T-helper 17 cell (primary cell): Measurements from ENCODE around the gene IGHMBP2. TPM values are rescaled to one million over a fixed set of nuclear protein-coding genes. Genes with fewer than 3 reads are reported as not detected.

Experiments
- ATAC-seq: fragments of 150-1000 bp; cut with Tn5 transposase; 2 replicates; pipeline ENCODE4 v1.10.0; 2021; ENCODE audit warnings: mild to moderate bottlenecking, moderate library complexity
- DNase-seq, 3 donors: peaks; one replicate each; pipeline versions ENCODE4 v3.0.0 to v3.0.0-alpha.2; 2020 to 2021
- H3K9me3 ChIP-seq: one replicate; pipeline ENCODE4 v1.7.0; 2013; ENCODE audit warnings: low read length, mild to moderate bottlenecking; ENCODE audit not compliant: control insufficient read depth, poor library complexity, severe bottlenecking
- H3K27ac Mint-ChIP-seq: one replicate; pipeline ENCODE4 v1.8.0; 2022; ENCODE audit warnings: mild to moderate bottlenecking, moderate library complexity, mixed read lengths
- H3K27me3 Mint-ChIP-seq: one replicate; pipeline ENCODE4 v1.8.0; 2022; ENCODE audit warnings: mixed read lengths
- H3K36me3 Mint-ChIP-seq: one replicate; pipeline ENCODE4 v1.8.0; 2022; ENCODE audit warnings: low read depth, mixed read lengths
- H3K4me1 Mint-ChIP-seq: one replicate; pipeline ENCODE4 v1.8.0; 2022; ENCODE audit warnings: mild to moderate bottlenecking, mixed read lengths
- H3K4me3 Mint-ChIP-seq: one replicate; pipeline ENCODE4 v1.8.0; 2022; ENCODE audit warnings: mild to moderate bottlenecking, moderate library complexity, mixed read lengths
- total RNA-seq, 4 donors: library from RNA in 2 of 4; stranded (reverse) in 2 of 4; gene quantifications; one replicate each; pipeline ENCODE4 v1.2.3 and lab custom pipeline; 2022 to 2026

IGHMBP2 gene
- total RNA-seq, 2 donors from 2014 or later = 27.5 to 28.4 TPM

DNA sequence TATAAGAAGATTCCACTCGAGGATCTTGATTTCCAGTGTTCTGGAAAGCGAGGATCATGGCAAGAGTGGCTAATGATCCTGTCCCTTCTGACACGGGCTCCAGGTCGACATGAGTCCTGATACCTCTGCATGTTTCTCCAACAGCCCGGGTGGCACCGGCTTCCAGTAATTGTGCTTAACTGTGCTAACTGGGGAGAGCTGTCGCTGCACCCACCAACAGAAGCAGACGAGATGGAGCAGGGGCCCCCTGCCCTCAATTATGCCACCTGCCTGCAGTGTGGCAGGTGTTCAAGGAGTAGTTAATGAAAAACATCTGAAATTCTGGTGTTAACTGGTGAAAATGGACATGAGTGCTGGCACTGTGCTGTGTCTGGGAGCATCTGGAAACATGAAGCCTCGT, 6.2 kb upstream of the IGHMBP2 start:
- Mint-ChIP-seq H3K27me3 (no peaks in the 10 kb centered on the region), H3K27ac (no peak overlapping the region), H3K36me3 (peaks cover 5% of the 10 kb centered on the region), H3K4me1 (peaks cover 12% of the 10 kb centered on the region), H3K4me3 (no peak overlapping the region)
- H3K9me3 ChIP-seq = no peaks in the 10 kb centered on the region
- DNase-seq (no peak), ATAC-seq (no peak)

DNA sequence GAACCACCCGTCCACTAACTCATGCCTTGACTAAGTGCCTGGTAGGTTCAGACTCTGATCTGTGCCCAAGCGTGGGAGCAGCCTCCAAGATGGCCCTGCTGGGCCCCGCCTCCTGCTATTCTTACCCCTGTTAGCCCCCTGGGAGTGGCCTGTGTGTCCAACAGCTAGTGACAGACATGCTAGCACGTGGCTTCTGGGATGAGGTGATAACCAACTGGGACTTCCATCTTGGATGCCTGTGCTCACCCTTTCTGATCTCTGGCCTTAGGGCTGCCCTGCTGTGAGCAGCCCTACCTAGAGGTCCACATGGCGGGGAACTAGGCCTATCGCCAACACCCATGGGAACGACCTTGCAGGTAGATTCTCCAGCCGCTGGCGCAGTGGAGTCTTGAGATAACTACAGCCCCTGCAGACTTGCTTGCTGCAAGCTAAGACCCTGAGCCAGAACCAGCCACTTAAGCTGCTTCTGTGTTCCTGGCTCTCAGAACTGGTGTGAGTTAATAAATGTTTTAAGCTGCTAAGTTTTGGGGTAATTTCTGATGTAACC, 2.8 kb upstream of the IGHMBP2 start:
- H3K27me3 Mint-ChIP-seq = no peaks in the 10 kb centered on the region
- H3K27ac Mint-ChIP-seq = no peak overlapping the region
- no peak for ATAC-seq
- no peaks in the 10 kb centered on the region for H3K9me3 ChIP-seq
- H3K4me3 Mint-ChIP-seq = no peak overlapping the region
- H3K36me3 Mint-ChIP-seq = peaks cover 6% of the 10 kb centered on the region
- no peak for DNase-seq
- H3K4me1 Mint-ChIP-seq = peaks cover 41% of the 10 kb centered on the region

DNA sequence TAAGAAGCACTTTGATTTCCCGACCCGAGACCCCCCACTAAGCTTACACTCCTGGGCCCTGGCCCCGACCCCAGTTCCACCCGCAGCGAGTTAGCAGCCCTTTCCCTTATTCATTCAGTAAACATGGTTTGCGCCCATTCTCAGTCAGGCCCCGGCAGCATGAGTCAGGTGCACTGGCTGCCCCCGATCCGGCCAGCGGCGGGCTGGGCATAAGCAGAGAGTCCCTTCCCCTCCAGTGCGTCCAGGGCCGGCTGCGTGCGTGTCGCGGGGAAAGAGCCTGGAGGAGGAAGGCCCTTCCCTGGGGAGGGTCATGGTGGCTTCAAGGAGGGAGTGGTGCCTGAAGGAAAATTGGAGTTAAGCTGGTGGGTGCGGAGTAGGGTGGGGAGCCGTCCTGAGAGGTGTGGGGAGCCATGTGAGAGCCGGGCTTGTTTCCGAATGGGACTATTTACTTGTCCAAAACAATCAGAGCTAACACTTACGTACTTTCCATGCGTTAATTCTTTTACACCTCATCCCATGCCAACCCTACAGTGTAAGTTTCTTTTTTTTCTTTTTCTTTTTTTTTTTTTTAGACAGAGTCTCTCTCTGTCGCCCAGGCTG, 657 bp downstream of the IGHMBP2 start:
- no peak for DNase-seq
- no peaks in the 10 kb centered on the region for H3K27me3 Mint-ChIP-seq
- peaks cover 4% of the 10 kb centered on the region for H3K36me3 Mint-ChIP-seq
- peak overlapping the region; percentile 97 for H3K27ac Mint-ChIP-seq
- H3K4me3 Mint-ChIP-seq = peak overlapping the region; percentile 98
- H3K4me1 Mint-ChIP-seq = peaks cover 41% of the 10 kb centered on the region
- no peaks in the 10 kb centered on the region for H3K9me3 ChIP-seq
- ATAC-seq = peak; percentile 36

DNA sequence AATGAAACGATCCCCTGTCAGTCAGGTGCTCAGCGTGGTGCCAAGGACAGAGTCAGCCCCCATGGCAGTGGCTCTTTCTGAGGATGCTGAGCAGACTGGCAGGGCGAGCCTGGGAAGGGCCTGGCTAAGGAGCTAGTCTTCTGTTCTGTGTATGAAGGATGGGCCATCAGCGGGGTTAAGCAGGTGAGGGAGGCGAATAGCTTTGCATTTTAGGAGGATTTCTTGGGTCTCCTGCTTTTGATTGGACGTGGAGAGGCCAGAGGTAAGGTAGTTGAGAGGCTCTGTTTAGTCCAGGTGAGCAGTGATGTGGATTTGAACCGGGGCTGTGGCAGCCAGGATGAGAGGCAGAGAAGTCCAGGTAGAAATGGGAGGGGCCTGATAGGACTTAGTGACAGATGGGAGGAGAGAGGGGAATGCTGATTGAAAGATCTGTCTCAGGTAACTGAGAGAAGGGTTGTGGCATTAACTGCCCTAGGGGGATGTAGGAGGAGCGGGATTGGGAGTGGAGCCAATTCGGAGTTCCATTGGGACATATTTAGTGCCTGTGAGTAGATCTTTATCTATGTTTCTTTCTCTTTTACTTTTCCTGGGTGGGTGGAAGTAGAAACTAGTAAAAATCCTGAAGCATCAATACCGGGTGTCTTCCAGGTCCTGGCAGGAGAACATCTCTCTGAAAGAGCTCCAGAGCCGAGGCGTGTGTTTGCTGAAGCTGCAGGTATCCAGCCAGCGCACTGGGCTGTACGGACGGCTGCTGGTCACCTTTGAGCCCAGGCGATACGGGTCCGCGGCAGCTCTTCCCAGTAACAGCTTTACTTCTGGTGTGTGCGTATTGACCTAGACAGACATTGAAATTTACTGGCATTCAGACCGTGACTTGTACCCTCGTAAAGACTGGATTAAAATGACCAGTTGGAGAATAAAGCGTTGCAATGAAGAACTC, 2.0 kb downstream of the IGHMBP2 start:
- H3K9me3 ChIP-seq = no peaks in the 10 kb centered on the region
- H3K4me3 Mint-ChIP-seq = peak overlapping the region; percentile 98
- ATAC-seq (no peak), DNase-seq (no peak)
- no peaks in the 10 kb centered on the region for H3K27me3 Mint-ChIP-seq
- peak overlapping the region; percentile 32 for H3K27ac Mint-ChIP-seq
- peaks cover 4% of the 10 kb centered on the region for H3K36me3 Mint-ChIP-seq
- H3K4me1 Mint-ChIP-seq = peaks cover 35% of the 10 kb centered on the region

DNA sequence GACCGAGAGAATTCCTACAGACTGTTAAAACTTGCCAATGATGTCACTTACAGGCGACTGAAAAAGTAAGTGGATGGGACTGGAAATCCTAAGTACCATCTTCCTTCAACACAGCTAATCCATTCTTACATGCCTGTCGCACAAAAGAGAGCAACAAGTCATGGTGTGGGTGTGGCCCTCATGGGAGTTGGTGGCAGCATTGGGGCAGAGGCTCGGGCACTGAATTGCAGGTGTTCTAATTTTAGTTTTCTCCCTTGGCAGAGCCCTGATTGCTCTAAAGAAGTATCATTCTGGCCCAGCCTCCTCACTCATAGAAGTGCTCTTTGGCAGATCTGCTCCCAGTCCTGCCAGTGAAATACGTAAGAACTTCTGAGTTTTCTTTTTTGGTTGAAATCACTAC, 4.6 kb downstream of the IGHMBP2 start:
- DNase-seq = no peak
- H3K27ac Mint-ChIP-seq = no peak overlapping the region
- no peak overlapping the region for H3K4me3 Mint-ChIP-seq
- peaks cover 7% of the 10 kb centered on the region for H3K36me3 Mint-ChIP-seq
- no peak for ATAC-seq
- peaks cover 22% of the 10 kb centered on the region for H3K4me1 Mint-ChIP-seq
- H3K9me3 ChIP-seq = no peaks in the 10 kb centered on the region
- no peaks in the 10 kb centered on the region for H3K27me3 Mint-ChIP-seq

DNA sequence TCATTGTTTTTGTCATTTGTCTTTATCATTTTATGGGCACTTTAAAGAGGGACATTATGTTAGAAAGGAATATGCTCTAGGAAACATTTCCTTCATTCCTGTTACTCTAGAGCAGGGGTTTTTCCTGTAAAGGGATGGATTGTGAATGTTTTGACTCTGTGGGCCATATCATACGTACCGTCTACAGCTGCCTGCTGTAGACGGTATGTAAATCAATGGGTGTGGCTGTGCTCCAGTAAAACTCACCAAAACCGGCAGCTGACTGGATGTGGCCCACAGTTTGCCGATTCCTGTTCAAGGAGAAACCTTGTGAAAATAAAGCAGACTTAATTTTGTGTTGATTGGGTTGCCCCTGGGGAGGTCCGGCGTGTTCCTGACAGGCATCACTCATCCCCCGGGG, 7.3 kb downstream of the IGHMBP2 start:
- H3K4me3 Mint-ChIP-seq = no peak overlapping the region
- peak overlapping the region; percentile 14 for H3K27ac Mint-ChIP-seq

DNA sequence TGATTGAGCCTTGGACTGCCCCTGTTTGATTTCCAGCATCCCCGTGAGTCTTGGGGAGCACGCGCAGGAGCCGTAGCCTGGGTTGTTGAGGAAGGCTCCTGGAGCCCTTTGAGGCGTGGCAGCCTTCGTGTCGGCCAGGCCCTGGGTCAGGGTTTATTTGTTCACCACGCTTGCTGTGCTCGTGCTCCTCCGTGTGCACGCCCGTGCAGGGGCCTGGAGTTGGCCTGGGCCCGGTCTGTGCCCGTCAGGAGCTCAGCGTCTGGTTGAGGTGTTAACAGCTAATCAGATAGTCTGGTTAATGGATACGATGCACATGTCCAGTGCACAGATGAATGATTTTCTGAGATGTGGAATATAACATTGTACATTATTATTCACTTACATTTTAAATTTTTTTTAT, 8.0 kb downstream of the IGHMBP2 start:
- no peaks in the 10 kb centered on the region for H3K9me3 ChIP-seq
- no peak for ATAC-seq
- Mint-ChIP-seq H3K36me3 (peaks cover 8% of the 10 kb centered on the region), H3K27me3 (no peaks in the 10 kb centered on the region), H3K4me1 (peaks cover 2% of the 10 kb centered on the region), H3K4me3 (no peak overlapping the region), H3K27ac (no peak overlapping the region)
- DNase-seq = no peak

More for the DNA sequence above, 7.3 kb downstream of the IGHMBP2 start:
- H3K36me3 Mint-ChIP-seq = peaks cover 2% of the 10 kb centered on the region
- H3K27me3 Mint-ChIP-seq = no peaks in the 10 kb centered on the region
- H3K9me3 ChIP-seq = no peaks in the 10 kb centered on the region
- H3K4me1 Mint-ChIP-seq = peaks cover 2% of the 10 kb centered on the region
- no peak for ATAC-seq
- no peak for DNase-seq

DNA sequence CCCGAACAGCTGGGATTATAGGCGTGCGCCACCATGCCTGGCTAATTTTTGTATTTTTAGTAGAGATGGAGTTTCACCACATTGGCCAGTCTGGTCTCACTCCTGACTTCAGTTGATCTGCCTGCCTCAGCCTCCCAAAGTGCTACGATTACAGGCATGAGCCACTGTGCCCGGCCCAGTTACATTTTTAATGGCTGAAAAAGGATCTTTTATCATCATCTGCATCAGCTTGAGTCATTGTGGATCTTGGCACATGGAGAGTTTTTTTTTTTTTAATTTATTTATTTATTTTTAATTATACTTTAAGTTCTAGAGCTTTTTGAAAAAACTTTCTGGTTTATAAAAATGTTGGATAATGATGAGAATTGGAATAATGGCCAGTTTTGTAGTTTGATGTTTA, 8.6 kb downstream of the IGHMBP2 start:
- Mint-ChIP-seq H3K36me3 (peaks cover 9% of the 10 kb centered on the region), H3K27me3 (no peaks in the 10 kb centered on the region), H3K4me1 (peaks cover 3% of the 10 kb centered on the region), H3K4me3 (no peak overlapping the region), H3K27ac (no peak overlapping the region)
- H3K9me3 ChIP-seq = no peaks in the 10 kb centered on the region
- DNase-seq (no peak), ATAC-seq (no peak)

DNA sequence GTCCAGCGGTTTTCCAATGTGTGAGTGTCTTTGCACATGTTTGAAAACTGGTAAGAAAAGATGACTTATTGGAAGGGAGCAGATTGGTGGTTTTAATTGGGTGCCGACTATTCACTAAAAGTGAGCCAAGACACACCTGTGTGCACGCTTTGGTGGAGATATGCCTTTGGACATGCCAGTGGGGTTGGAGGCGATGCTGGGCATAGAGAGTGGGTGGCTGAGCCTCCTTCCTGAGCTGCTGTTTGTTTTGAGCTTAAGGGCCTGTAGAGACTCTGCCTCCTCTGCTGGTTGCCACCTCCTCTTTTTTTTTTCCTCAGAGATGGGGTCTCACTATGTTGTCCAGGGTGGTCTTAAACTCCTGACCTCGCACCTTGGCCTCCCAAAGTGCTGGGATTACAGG, 9.5 kb downstream of the IGHMBP2 start:
- H3K4me3 Mint-ChIP-seq = no peak overlapping the region
- H3K4me1 Mint-ChIP-seq = peaks cover 5% of the 10 kb centered on the region
- H3K36me3 Mint-ChIP-seq = peaks cover 12% of the 10 kb centered on the region
- H3K27ac Mint-ChIP-seq = no peak overlapping the region
- no peaks in the 10 kb centered on the region for H3K9me3 ChIP-seq
- DNase-seq = no peak
- ATAC-seq = no peak
- no peaks in the 10 kb centered on the region for H3K27me3 Mint-ChIP-seq

DNA sequence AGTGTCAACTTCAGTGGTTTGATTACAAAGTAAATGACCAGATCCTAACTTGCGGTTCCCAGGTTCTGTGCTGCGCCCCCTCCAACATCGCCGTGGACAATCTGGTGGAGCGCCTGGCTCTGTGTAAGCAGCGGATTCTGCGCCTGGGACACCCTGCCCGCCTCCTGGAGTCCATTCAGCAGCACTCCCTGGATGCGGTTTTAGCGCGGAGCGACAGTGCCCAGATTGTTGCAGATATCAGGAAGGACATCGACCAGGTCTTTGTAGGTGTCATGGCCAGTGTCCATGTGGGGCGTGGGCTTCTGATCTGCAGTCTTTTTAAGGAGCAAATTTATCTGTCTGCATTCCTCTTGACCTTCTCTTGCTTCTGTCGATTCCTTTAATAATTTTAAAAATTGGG, 11.1 kb downstream of the IGHMBP2 start:
- H3K4me1 Mint-ChIP-seq = peaks cover 5% of the 10 kb centered on the region
- H3K4me3 Mint-ChIP-seq = no peak overlapping the region
- H3K27me3 Mint-ChIP-seq = no peaks in the 10 kb centered on the region
- H3K36me3 Mint-ChIP-seq = peaks cover 14% of the 10 kb centered on the region
- ATAC-seq (no peak), DNase-seq (no peak)
- H3K27ac Mint-ChIP-seq = no peak overlapping the region
- no peaks in the 10 kb centered on the region for H3K9me3 ChIP-seq

DNA sequence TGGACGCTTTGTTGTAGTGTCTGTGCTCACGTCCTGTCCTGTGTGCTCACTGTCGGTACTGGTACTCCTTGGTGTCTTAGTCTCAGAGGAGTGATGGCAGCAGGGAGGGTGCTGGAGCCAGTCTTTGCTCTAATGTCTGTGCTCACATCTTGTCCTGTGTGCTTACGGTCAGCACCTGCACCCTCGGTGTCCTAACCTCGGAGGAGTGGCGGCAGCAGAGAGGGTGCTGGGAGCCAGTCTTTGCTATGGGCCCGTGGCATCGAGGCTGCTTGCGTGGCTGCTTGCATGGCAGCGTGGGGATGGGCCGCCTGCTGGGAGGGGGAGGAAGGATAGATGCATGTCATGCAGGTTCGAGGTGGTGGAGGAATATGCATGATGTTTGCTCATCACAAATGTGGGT, 12.7 kb downstream of the IGHMBP2 start:
- Mint-ChIP-seq H3K4me3 (peak overlapping the region; percentile 19), H3K4me1 (peaks cover 4% of the 10 kb centered on the region), H3K27ac (no peak overlapping the region), H3K27me3 (no peaks in the 10 kb centered on the region), H3K36me3 (peaks cover 13% of the 10 kb centered on the region)
- ATAC-seq = no peak
- no peaks in the 10 kb centered on the region for H3K9me3 ChIP-seq
- no peak for DNase-seq

DNA sequence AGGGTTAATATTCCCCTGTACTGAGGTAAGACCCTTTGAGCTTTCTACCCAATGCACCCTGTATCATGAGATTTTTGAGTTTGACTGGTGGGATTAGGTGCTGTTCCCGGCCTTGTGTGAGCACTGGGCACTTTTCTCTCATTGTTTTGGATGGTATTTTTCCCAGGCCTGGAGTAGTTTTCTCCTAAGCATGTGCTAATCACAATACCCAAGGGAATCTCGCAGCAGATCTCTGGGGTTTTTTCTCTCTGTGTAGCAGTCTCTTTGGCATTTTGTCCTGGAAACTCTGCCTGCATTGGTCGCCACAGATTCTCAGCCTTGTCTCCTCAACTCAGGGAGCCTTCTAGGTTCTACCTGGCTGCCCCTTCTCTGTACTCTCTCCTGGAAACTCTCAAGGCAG, 19.9 kb downstream of the IGHMBP2 start:
- ATAC-seq (no peak), DNase-seq (no peak)
- Mint-ChIP-seq H3K36me3 (peaks cover 22% of the 10 kb centered on the region), H3K4me3 (no peak overlapping the region), H3K27ac (no peak overlapping the region), H3K27me3 (no peaks in the 10 kb centered on the region), H3K4me1 (no peaks in the 10 kb centered on the region)
- peaks cover 7% of the 10 kb centered on the region for H3K9me3 ChIP-seq

DNA sequence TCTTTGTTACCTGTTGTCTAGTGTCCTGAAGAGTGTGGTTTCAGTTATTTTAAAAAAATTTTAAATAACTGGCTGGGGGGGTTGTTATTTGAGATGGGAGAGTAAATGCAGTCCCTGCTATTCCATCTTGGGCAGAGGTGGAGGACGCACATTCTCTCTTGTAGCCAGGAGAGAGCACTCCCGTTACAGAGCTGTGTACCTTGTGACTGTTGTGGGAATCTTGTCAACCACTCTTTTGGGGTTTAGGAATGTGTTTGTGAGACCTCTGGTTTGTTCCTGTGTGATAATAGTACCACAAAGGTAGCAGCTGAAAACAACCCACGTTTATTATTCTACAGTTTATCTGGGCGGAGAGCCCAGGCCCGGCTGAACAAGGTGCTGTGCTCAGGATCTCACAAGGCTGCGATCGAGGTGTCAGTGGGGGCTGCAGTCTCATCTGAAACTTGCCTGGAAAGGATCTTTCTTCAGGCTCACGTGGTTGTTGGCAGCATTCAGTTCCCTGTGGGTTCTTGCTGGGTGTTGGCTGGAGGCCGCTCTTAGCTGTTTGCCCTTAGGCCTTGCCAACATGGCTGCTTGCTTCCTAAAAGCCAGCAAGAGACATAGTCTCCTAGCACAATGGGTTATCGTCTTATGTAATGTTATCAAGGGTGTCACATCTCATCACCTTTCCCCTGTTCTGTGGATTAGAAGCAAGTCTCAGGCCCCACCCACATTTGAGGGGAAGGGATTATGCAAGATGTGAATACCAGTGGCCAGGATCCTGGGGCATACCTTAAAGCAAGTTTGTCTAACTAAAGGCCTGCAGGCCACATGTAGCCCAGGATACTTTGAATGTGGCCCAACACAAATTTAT, 20.6 kb downstream of the IGHMBP2 start:
- Mint-ChIP-seq H3K36me3 (peaks cover 21% of the 10 kb centered on the region), H3K27me3 (no peaks in the 10 kb centered on the region), H3K27ac (no peak overlapping the region)

More for the DNA sequence above, 20.6 kb downstream of the IGHMBP2 start:
- peaks cover 7% of the 10 kb centered on the region for H3K9me3 ChIP-seq
- DNase-seq (no peak), ATAC-seq (no peak)
- Mint-ChIP-seq H3K4me1 (no peaks in the 10 kb centered on the region), H3K4me3 (no peak overlapping the region)
